ENCODE results near the gene NCAM1. TPM values are rescaled to one million over a fixed set of nuclear protein-coding genes. Genes with fewer than 3 reads are reported as not detected.

NCAM1 gene
- total RNA-seq, 1 experiment from 2014 or later, result 12.0 TPM

GRCh38 chr11:113243696-113244095 is 282.5 kb downstream of the NCAM1 start:
- H3K4me3 ChIP-seq (ENCODE audit: low read depth, low read length, poor library complexity, severe bottlenecking), result no peak overlapping the region
- no peaks in the 10 kb centered on the region for H3K9me3 ChIP-seq (ENCODE audit: low read depth, low read length, poor library complexity, severe bottlenecking)
- BruUV-seq (replicated peaks), result no TSS peak
- H3K27me3 ChIP-seq (replicated peaks; ENCODE audit: insufficient read depth, low read depth, low read length, poor library complexity), result no peaks in the 10 kb centered on the region
- H3K27ac ChIP-seq (ENCODE audit: low read depth, low read length, poor library complexity, severe bottlenecking), result no peak overlapping the region
- no peaks in the 10 kb centered on the region for H3K36me3 ChIP-seq (ENCODE audit: insufficient read depth, low read length, poor library complexity, severe bottlenecking)
- TF ChIP-seq EZH2 (IDR thresholded peaks at IDR 0.05; ENCODE audit: borderline replicate concordance, low read depth, low read length, poor library complexity, severe bottlenecking) (no peak), CTCF (conservative IDR thresholded peaks at IDR 0.05; ENCODE audit: low read depth, low read length) (no peak)
- intact Hi-C loops (cut with micrococcal nuclease; ENCODE audit: unreplicated experiment), result no loop called here
- ChIA-PET CTCF (no interaction called here), POLR2A (ENCODE audit: low non-redundant PET) (no interaction called here)
- H3K4me1 ChIP-seq (ENCODE audit: insufficient read depth, low read length, poor library complexity, severe bottlenecking), result peaks cover 11% of the 10 kb centered on the region
- DNase-seq (ENCODE audit: low spot score), result no peak

DNA sequence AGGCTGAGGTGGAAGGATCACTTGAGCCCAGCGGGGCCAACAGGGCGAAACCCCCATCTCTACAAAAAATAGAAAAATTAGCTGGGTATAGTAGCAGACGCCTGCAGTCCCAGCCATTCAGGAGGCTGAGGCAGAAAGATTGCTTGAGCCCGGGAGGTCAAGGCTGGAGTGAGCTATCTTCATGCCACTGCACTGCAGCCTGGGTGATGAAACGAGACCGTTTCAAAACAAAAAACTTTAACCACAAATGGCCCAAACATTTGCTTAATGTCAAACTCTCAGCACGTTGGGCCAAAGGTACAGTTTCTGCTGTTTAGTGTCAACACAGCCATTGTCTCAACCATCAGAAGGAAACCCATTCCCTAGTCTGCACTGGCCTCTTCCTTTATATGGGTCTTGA is 284.0 kb downstream of the NCAM1 start:
- ChIA-PET CTCF (no interaction called here), POLR2A (ENCODE audit: low non-redundant PET) (no interaction called here)
- Histone ChIP-seq H3K27me3 (replicated peaks; ENCODE audit: insufficient read depth, low read depth, low read length, poor library complexity) (no peaks in the 10 kb centered on the region), H3K4me3 (ENCODE audit: low read depth, low read length, poor library complexity, severe bottlenecking) (no peak overlapping the region), H3K36me3 (ENCODE audit: insufficient read depth, low read length, poor library complexity, severe bottlenecking) (no peaks in the 10 kb centered on the region), H3K27ac (ENCODE audit: low read depth, low read length, poor library complexity, severe bottlenecking) (no peak overlapping the region), H3K9me3 (ENCODE audit: low read depth, low read length, poor library complexity, severe bottlenecking) (no peaks in the 10 kb centered on the region), H3K4me1 (ENCODE audit: insufficient read depth, low read length, poor library complexity, severe bottlenecking) (peaks cover 11% of the 10 kb centered on the region)
- BruUV-seq (replicated peaks), result no TSS peak
- no peak for DNase-seq (ENCODE audit: low spot score)
- no peak for TF ChIP-seq CTCF (conservative IDR thresholded peaks at IDR 0.05; ENCODE audit: low read depth, low read length)
- intact Hi-C loops (cut with micrococcal nuclease; ENCODE audit: unreplicated experiment), result no loop called here

GRCh38 chr11:113247221-113247620 is 286.0 kb downstream of the NCAM1 start:
- TF ChIP-seq EZH2 (IDR thresholded peaks at IDR 0.05; ENCODE audit: borderline replicate concordance, low read depth, low read length, poor library complexity, severe bottlenecking), result no peak
- no peak for TF ChIP-seq CTCF (conservative IDR thresholded peaks at IDR 0.05; ENCODE audit: low read depth, low read length)
- Histone ChIP-seq H3K27me3 (replicated peaks; ENCODE audit: insufficient read depth, low read depth, low read length, poor library complexity) (no peaks in the 10 kb centered on the region), H3K27ac (ENCODE audit: low read depth, low read length, poor library complexity, severe bottlenecking) (no peak overlapping the region), H3K4me3 (ENCODE audit: low read depth, low read length, poor library complexity, severe bottlenecking) (no peak overlapping the region), H3K4me1 (ENCODE audit: insufficient read depth, low read length, poor library complexity, severe bottlenecking) (no peaks in the 10 kb centered on the region), H3K36me3 (ENCODE audit: insufficient read depth, low read length, poor library complexity, severe bottlenecking) (no peaks in the 10 kb centered on the region), H3K9me3 (ENCODE audit: low read depth, low read length, poor library complexity, severe bottlenecking) (no peaks in the 10 kb centered on the region)
- no peak for DNase-seq (ENCODE audit: low spot score)
- POLR2A ChIA-PET (ENCODE audit: low non-redundant PET), result no interaction called here
- CTCF ChIA-PET, result no interaction called here
- intact Hi-C loops (cut with micrococcal nuclease; ENCODE audit: unreplicated experiment), result no loop called here
- BruUV-seq (replicated peaks), result no TSS peak
